GM19099 (cell line): Measurements from ENCODE around the gene ACTL9.

Experiments
- POLR2A ChIP-seq: IDR thresholded peaks from 3 replicates; pipeline ENCODE4 v1.6.1; 2011; ENCODE audit warnings: low read depth; ENCODE audit not compliant: insufficient read length; ENCODE audit errors: extremely low read depth

Gene ACTL9

GRCh38 chr19:8690753-8691539 lies 7.6 kb downstream of the ACTL9 start:
- no peak for TF ChIP-seq POLR2A

- TF ChIP-seq POLR2A: no peak
These were observed 9.7 kb downstream of the ACTL9 start for GRCh38 chr19:8688930-8689329.

GRCh38 chr19:8686549-8686948 lies 12.0 kb downstream of the ACTL9 start:
- TF ChIP-seq POLR2A: no peak

- TF ChIP-seq POLR2A: no peak
These were observed 14.3 kb downstream of the ACTL9 start for GRCh38 chr19:8684001-8684902.

- TF ChIP-seq POLR2A: no peak
These were observed 15.7 kb downstream of the ACTL9 start for GRCh38 chr19:8682931-8683330.

- TF ChIP-seq POLR2A: no peak
These were observed 16.1 kb downstream of the ACTL9 start for GRCh38 chr19:8682472-8682871.

- no peak for TF ChIP-seq POLR2A
These were observed 17.1 kb downstream of the ACTL9 start for GRCh38 chr19:8681345-8682029.

GRCh38 chr19:8680676-8681344 lies 17.8 kb downstream of the ACTL9 start:
- TF ChIP-seq POLR2A: no peak

- TF ChIP-seq POLR2A: no peak
These were observed 20.3 kb downstream of the ACTL9 start for GRCh38 chr19:8678244-8678807.

GRCh38 chr19:8675066-8675465 lies 23.5 kb downstream of the ACTL9 start:
- TF ChIP-seq POLR2A: no peak

GRCh38 chr19:8673276-8673891 lies 25.2 kb downstream of the ACTL9 start:
- TF ChIP-seq POLR2A: no peak

- TF ChIP-seq POLR2A: no peak
These were observed 31.7 kb downstream of the ACTL9 start for GRCh38 chr19:8666814-8667405.

GRCh38 chr19:8665468-8666213 lies 33.0 kb downstream of the ACTL9 start:
- no peak for TF ChIP-seq POLR2A
